ENCODE results near the gene SMG9.
"Not testable (repeated sequence)": the region's sequence is repeated elsewhere in the genome, so short reads cannot be mapped to it uniquely, and the experiment has no call there.

Gene SMG9

DNA sequence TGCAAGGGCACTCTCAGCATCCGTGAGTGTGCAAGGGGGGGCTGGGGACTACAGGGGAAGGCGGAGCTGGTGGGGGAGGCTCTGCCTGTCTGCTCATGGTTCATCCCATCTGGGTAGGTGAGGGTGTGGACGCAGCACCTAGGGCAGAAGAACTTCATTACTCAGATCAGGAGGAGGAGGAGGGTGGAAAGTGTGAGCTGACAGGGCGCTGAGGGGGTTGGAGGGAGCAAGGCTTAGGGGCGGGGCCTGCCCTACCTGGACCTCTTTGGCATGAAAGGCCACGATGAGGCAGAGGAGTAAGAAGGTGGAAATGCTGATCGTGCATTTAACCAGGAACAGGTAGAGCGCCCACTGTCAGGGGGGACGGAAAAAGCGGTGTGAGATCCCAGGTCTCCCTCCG, 21.5 kb upstream of the SMG9 start:
- no peaks in the 10 kb centered on the region for H3K9me3 ChIP-seq (ENCODE audit: insufficient read depth, low read length)
- H3K27ac ChIP-seq (ENCODE audit: low read length), result no peak overlapping the region
- H3K4me3 ChIP-seq (ENCODE audit: low read length), result no peak overlapping the region
- H2AFZ ChIP-seq (ENCODE audit: low read depth, low read length), result no peak overlapping the region
- no peaks in the 10 kb centered on the region for H3K27me3 ChIP-seq (ENCODE audit: low read depth, low read length)
- peaks cover 69% of the 10 kb centered on the region for H3K36me3 ChIP-seq (replicated peaks; ENCODE audit: low read depth, low read length)
- TF ChIP-seq CTCF (IDR thresholded peaks at IDR 0.05; ENCODE audit: low read depth, low read length), result no peak
- H3K4me1 ChIP-seq (ENCODE audit: low read length), result peaks cover 29% of the 10 kb centered on the region
- H3K79me2 ChIP-seq (ENCODE audit: low read length), result peaks cover 94% of the 10 kb centered on the region
- H4K20me1 ChIP-seq (ENCODE audit: insufficient read depth, low read length), result peaks cover 81% of the 10 kb centered on the region
- no peak overlapping the region for H3K9ac ChIP-seq (ENCODE audit: low read length)
- no peak overlapping the region for H3K4me2 ChIP-seq (ENCODE audit: low read length)

DNA sequence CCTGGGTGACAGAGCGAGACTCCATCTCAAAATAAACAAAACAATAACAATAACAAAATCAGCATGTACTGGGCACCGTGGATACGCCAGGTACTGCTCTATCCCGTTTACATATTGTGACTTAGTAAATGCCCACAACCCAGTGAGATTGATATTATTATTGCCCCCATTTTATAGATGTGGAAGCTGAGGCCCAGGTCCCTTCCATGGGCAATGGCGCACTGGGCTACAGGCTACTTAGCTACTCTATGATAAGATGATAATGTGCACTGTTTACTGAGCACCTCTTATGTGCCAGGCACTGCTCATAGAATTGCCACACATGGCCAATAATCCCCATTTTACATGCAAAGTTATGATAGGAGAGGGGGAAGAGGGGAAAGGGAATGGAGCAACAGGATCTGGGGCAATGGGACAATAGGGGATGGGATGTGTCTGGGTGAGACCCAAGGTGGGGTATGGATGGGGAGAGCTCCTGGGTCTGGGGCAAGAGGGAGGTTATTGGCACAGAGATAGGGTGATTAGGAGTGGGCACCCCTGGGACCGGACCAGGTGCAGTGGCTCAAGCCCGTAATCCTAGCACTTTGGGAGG, 20.6 kb upstream of the SMG9 start:
- Histone ChIP-seq H3K9me3 (ENCODE audit: insufficient read depth, low read length) (no peaks in the 10 kb centered on the region), H3K4me3 (ENCODE audit: low read length) (no peak overlapping the region), H2AFZ (ENCODE audit: low read depth, low read length) (no peak overlapping the region), H3K9ac (ENCODE audit: low read length) (no peak overlapping the region), H3K27ac (ENCODE audit: low read length) (no peak overlapping the region), H3K27me3 (ENCODE audit: low read depth, low read length) (no peaks in the 10 kb centered on the region), H4K20me1 (ENCODE audit: insufficient read depth, low read length) (peaks cover 81% of the 10 kb centered on the region), H3K36me3 (replicated peaks; ENCODE audit: low read depth, low read length) (peaks cover 78% of the 10 kb centered on the region), H3K79me2 (ENCODE audit: low read length) (peaks cover 85% of the 10 kb centered on the region), H3K4me1 (ENCODE audit: low read length) (peaks cover 25% of the 10 kb centered on the region), H3K4me2 (ENCODE audit: low read length) (no peak overlapping the region)
- no peak for TF ChIP-seq EZH2phosphoT487 (IDR thresholded peaks at IDR 0.05; ENCODE audit: low read depth)
- no peak for TF ChIP-seq CTCF (IDR thresholded peaks at IDR 0.05; ENCODE audit: low read depth, low read length)

DNA sequence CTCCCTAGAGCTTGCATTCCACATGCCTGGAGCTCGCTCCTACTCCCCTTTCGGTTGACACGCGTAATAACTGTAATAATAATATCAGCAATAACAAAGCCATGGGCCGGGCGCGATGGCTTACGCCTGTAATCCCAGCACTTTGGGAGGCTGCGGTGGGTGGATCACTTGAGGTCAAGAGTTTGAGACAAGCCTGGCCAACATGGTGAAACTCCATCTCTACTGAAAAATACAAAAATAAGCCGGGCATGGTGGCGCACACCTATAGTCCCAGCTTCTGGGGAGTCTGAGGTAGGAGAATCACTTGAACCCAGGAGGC, 20.1 kb upstream of the SMG9 start:
- H3K9ac ChIP-seq (ENCODE audit: low read length); H3K27me3 ChIP-seq (ENCODE audit: low read depth, low read length); H3K4me2 ChIP-seq (ENCODE audit: low read length); H2AFZ ChIP-seq (ENCODE audit: low read depth, low read length); H3K27ac ChIP-seq (ENCODE audit: low read length); H3K9me3 ChIP-seq (ENCODE audit: insufficient read depth, low read length); H3K4me3 ChIP-seq (ENCODE audit: low read length): not testable (repeated sequence)
- Histone ChIP-seq H3K36me3 (replicated peaks; ENCODE audit: low read depth, low read length) (peaks cover 83% of the 10 kb centered on the region), H4K20me1 (ENCODE audit: insufficient read depth, low read length) (peaks cover 85% of the 10 kb centered on the region), H3K79me2 (ENCODE audit: low read length) (peaks cover 80% of the 10 kb centered on the region), H3K4me1 (ENCODE audit: low read length) (peaks cover 25% of the 10 kb centered on the region)

- Histone ChIP-seq H3K36me3 (replicated peaks; ENCODE audit: low read depth, low read length) (peaks cover 84% of the 10 kb centered on the region), H3K4me3 (ENCODE audit: low read length) (no peak overlapping the region), H2AFZ (ENCODE audit: low read depth, low read length) (no peak overlapping the region), H3K9ac (ENCODE audit: low read length) (no peak overlapping the region), H3K27me3 (ENCODE audit: low read depth, low read length) (no peaks in the 10 kb centered on the region), H3K79me2 (ENCODE audit: low read length) (peaks cover 75% of the 10 kb centered on the region), H3K4me2 (ENCODE audit: low read length) (no peak overlapping the region), H3K27ac (ENCODE audit: low read length) (no peak overlapping the region), H4K20me1 (ENCODE audit: insufficient read depth, low read length) (peaks cover 80% of the 10 kb centered on the region), H3K4me1 (ENCODE audit: low read length) (peaks cover 25% of the 10 kb centered on the region), H3K9me3 (ENCODE audit: insufficient read depth, low read length) (no peaks in the 10 kb centered on the region)
- TF ChIP-seq CTCF (IDR thresholded peaks at IDR 0.05; ENCODE audit: low read depth, low read length) (no peak), EZH2phosphoT487 (IDR thresholded peaks at IDR 0.05; ENCODE audit: low read depth) (no peak)
Observed at GRCh38 chr19:43774103-43774939, 19.6 kb upstream of the SMG9 start.

Measured in OCI-LY3 (cell line).